ENCODE results near the gene CCDC85C.

The CCDC85C gene

DNA sequence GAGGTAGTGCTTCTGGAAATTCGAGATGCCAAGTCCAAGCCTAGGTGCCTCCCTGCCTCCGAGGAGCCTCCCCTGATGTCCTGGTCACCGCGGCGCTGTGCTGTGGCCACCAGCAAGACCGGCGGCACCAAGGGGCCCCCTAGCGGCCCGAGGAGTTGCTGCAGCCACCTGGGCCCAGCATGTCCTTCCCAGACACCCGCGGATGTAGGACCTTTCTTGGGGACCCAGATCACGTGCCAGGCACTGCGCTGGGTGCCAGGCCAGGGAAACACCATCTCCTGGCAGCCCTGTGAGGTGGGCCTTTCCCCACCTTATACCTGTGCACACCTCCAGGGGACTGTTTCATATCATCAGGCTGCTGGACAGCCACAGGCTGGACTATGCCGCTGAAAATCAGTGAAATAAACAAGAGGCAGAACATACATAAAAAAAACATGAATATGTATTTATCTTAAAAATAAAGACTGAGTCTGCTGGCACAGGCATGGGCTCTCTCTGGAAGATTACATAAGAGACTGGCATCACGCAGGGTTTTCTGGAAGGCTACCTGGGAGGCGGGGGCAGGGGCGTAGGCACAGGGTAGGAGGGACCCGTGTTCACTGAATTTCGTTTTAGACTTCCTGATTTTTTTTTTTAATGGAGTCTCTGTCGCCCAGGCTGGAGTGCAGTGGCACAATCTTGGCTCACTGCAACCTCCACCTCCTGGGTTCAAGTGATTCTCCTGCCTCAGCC is 25.0 kb upstream of the CCDC85C start:
- DNase-seq (ENCODE audit: low spot score) = peak; percentile 82

DNA sequence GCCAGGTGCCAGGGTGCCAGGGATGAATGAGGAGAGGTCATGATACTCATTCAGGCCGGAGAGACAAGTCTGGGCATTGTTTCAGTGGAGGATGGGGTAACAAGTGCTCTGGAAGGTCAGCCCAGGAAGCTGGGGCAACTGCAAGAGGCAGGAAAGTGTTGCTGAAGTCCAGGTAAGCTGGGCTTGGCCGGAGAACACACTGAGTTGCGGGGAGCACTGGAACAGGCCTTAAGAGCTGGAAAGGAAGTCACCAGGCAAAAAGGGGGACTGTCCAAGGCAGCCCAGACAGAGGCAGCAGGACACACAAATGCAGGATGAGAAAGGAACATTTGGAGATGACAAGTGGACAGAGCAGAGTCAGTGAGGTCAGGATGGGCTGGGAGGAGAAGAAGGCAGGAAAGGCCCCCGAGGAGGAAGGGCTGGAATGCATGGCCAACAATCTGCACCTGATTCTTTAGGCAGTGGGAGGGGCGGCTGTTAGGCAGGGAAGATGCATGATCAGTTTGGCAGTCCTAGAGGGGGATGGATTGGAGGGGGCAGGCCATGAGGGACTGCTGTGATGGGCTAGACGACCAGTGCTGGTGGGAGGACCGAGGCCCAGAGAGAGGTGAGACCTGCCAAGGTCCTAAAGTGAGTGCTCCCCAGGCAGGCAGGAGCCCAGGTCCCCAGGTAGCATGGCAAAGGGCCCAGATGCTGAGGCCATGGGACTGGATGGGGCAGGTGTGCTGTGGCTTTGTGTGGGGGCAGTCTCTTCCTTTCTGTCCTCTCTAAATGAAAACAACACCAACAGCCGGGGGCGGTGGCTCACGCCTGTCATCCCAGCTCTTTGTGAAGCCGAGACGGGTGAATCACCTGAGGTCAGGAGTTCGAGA is 23.7 kb upstream of the CCDC85C start:
- no peak for DNase-seq (ENCODE audit: low spot score)

DNA sequence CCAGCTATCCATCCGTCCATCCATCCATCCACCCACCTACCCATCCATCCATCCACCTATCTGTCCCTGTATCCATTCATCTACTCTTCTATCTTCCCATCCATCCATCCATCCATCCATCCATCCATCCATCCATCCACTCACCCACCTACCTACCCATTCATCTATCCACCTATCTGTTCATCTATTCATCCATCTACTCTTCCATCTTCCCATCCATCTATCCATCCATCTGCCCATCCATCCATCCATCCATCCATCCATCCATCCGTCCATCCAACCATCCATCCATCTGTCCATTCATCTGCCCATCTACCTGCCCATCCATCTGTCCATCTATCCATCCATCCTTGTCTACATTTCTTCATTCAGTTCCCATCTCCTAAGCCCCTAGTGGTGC is 23.1 kb upstream of the CCDC85C start:
- DNase-seq (ENCODE audit: low spot score) = no peak

DNA sequence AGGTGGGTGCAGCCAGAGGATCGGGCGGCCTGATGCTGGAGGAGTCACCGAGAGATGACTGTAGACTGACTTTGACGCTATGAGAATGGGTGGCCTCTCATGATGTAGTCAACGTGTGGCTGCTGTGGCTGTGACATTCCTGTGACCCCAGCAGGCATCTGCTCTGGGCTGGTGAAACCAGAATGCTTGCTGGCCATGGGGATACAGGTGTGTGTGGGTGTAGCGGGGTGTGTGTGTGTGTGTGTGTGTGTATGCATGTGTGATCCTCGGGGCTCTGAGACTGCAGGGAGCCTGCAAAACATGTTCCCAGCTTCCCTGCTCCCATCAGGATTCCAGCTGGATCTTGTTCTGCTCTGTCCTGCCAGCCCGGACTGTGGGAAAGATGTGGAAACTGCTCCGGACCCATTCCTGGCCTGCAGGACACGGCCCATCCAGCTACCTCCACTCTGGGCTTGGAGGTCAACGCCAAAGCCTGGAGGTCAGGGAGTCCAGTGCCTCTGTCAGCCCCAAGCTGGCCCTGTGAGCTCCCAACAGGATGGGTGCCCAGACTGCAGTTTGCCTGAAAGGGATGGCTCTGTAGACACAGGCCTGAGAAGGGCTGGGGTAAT is 22.1 kb upstream of the CCDC85C start:
- DNase-seq (ENCODE audit: low spot score) = no peak

DNA sequence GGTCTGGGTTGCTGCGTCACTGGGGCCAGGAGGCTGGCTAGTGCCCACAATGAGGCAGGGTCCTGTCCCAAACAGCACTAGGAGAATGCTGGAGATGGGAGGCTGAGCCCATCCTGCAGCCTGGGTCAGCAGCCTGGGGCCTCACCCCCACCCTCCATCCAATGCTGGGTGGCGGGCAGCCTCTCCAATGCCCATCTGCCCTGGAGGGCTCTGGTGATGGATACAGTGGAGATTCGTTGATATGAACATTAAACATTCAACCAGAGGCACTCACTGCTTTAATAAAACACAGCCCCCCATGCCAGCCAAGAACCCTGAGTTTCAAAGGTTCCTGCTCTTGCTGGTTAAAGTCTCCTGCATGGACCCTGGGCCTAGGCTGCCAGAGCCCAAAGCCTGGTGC is 21.5 kb upstream of the CCDC85C start:
- DNase-seq (ENCODE audit: low spot score) = no peak

DNA sequence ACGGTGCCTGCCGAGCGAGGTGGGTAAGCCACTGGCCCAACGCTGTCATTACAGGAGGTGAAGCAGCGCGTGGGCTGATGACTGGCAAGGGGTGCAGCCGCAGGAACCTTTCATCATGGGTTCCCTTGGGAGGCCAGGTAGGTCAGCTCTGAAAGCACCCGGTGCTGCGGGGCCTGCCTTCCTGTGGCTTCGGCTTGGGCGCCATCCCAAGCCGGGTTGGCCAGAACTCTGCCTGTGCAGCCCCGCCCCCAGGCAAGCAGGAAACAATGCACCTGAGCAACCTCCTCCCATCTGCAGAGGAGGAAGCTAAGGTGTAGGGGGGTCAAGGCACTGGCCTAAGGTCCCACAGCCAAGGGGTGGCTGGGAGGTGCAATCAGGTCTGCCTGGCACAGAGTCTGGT is 21.0 kb upstream of the CCDC85C start:
- DNase-seq (ENCODE audit: low spot score) = no peak

DNA sequence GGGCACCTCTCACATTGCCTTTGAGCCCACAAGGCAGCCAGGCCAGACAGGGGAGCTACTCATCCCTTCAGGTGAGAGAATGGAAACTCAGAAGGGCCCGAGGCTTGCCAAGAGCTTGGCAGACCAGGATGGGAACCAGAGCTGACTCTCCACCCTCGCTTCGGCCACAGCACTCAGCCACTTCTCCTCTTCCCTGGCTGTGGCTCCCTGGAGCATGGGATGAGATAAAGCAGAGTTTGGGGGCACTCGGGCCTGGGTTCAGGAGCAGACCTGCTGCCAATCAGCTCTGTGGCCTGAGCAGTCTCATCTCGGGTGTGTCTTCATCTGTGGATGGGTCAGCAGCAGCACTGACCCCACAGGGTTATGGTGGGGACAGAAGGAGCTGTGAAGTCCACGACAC is 20.0 kb upstream of the CCDC85C start:
- no peak for DNase-seq (ENCODE audit: low spot score)

DNA sequence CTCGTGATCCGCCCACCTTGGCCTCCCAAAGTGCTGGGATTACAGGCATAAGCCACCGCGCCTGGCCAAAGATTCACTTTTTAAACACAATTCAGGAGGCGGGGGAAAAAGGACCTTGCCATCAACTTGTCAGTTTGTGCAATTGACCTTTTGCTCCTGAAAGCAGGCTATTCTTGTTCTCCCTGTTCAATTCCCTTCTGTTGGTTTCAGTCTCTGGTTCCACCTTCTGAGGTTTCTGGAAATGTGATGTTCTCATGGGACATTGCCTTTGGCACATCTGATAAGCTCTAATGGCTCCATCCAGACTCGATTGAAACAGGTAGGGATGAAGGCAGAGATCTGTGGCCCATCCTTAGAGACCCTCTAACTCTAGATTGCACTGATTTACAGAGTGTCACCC is 17.9 kb upstream of the CCDC85C start:
- DNase-seq (ENCODE audit: low spot score) = no peak

DNA sequence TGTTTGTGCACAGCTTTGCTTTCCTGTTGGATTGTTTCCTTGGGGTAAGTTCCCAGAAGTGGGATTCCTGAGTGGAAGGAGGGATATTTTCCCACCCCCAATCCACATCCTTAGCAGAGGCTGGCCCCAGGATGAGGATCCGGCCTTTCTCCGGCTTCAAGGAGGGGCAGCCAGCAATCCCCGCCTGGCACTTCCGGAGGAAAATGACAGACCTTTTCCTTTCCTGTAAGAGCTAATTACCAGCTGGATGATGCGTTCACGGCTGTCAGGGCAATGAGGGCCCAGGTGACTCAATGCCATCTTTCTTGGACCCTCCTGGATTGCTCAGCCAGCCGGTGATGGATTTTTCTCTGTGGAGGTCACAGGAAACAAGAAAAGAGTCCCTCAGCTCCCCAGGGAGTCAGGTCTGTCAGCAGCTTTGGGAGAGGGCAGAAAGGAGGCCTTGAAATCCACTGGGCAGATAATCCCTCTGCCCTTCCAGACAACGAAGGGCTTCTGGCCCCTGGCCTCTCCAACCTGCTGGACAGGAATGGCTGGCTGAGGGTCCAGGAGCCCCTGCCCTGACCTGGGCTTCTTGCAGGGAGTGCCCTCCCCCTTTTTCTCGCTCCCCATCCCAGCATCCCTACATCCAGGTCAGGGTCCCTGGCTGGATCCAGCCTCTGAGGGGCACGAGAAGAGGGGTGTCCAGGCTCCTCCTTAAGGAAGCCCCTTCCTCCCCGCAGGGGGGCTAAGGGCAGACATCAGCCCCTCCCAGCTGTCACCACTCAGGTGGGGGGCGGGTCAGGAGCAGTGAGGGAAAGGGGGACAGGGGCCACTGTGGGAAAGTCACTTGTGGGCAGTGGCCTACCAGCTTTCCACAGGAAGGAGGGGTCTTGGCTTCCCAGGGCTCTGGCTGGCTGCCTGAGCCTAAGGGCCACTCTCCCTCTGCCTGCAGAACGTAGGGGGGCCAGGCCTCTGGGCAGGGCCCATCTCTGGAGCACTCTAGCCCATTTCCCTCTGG is 16.1 kb upstream of the CCDC85C start:
- DNase-seq (ENCODE audit: low spot score) = no peak

DNA sequence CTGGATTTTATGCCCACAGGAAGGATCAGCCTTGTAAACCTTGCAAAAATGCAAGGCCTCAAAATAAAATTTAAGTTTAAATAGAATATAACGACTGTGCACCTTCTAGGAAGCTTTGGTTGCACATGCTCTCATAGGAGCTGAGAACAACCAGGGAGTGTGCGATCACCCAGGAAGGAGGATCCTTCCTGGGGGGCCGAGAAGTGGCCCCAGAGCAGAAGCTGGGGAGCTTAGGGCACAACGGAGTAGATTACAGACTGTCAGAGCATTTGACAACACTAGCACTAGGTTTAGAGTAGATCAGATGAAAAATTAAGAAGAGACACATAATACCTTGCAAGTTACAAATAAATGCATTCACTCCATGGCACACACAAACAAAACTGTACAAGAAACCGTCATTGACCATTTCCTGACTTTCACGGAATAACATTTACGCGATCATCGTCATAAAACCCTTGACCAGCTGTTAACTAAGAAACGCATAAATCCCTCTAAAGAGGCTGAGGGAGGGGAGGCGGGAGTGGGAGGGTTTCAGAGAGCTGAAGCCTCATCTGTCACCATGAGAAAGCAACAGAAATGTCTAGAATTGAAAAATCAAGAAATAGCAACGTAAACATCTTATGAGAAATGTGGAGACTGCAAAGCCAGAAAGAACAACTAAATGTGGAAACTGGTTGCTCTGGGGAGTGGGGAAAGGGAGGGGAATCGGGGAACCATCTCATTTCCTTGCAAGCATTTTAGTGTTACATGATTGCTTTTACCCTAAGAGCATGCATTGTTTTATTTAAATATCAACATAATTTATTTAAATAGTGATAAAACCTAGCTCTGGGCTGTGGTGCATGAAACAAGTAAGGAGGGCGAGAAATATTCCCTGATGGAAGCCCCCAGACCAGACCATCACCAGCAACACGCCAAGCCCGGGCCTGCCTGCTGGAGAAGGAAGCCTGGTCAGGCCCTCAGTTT is 13.1 kb upstream of the CCDC85C start:
- no peak for DNase-seq (ENCODE audit: low spot score)

DNA sequence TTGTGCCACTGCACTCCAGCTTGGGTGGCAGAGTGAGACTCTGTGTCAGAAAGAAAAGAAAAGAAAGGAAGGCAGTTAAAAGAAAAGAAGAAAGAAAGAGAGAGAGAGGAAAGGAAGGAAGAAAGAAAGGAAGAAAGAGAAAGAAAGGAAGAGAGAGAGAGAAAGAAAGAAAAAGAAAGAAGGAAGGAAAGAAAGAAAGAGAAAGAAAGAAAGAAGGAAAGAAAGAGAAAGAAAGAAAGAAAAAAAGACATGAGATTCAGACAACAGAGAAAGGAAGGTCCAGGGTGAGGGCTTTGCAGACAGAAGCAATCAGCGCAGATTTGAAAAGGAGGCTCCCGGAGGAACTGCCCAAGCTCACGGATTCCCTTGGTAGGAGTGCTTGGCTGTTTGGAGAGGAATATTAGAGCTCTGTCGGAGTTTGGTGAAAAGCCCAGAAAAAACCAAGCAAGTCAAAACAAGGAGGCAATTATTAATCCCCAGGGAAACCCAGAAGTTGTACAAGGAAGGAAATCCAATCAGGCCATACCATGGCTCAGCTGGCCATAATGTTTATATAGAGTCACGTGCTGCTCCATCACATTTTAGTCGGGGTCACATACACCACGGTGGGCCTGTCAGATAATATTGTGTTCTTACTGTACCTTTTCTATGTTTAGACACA is 11.6 kb upstream of the CCDC85C start:
- no peak for DNase-seq (ENCODE audit: low spot score)

DNA sequence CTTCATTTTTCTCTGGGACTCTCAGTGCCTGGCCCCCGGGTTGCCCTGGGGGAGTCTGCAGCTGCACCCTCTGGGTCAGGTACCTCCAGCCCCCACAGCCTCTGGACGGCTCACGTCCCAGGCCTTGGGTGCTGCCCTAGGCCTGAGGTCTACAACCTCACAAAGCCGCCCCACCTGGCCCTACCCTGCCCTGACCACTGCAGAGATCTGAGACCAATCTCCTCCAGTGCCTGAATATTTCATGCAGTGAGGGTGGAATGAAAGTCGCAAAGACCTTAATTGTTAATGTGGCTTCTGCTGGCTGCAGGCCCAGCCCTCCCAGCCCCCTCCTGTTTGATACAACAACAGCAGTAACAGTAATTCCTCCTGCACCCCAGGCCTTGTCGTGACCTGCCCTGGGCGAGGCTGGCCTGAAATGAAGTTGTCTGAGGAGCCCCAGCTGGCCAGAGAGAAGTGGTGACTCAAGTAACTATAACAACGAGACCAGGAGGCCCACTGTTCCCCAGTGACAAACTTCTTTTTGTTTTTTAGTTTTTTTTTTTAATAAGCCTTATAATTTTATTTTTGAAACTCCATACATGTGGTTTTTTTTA is 8.8 kb upstream of the CCDC85C start:
- DNase-seq (ENCODE audit: low spot score) = no peak

DNA sequence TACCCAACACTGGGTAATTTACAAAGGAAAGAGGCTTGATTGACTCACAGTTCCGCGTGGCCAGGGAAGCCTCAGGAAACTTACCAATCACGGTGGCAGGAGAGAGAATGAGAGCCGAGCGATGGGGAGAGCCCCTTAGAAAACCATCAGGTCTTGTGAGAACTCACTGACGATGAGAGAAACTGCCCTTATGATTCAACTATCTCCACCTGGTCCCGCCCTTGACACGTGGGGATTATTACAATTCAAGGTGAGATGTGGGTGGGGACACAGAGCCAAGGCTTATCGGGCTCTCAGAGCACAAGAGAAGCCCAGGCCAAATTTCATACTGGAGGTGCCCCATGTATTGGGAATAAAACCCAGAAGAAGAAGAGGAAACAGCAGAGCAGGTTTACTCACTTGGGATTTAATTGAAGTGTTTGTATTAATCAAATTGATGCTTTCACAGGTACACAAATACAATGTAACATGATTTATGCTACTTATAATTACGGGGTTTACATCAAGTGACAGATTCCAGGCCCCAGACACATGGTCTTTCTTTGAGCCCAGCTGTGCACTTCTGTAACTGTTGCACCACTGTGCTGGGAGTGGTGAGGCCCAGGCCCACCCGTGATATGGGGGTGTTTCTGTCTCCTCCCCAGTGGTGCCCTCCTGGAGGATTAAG is 8.2 kb upstream of the CCDC85C start:
- no peak for DNase-seq (ENCODE audit: low spot score)

DNA sequence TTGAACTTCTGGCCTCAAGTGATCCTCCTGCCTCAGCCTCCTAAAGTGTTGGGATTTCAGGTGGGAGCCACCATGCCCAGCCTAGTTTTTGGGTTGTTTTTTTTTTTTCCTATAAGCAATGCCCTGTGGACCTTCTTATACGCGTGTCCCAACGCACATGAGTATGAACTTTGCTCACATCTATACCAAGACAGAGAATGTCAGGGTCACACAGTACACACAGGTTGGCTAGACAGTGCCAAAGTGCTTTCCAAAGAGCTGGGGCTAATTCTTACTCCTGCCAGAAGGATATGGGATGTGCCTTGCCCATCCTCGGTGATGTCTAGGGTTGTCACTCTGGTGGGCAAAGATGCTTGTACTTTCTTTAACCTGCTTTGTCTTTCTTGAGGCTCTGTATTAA is 7.6 kb upstream of the CCDC85C start:
- DNase-seq (ENCODE audit: low spot score) = no peak

DNA sequence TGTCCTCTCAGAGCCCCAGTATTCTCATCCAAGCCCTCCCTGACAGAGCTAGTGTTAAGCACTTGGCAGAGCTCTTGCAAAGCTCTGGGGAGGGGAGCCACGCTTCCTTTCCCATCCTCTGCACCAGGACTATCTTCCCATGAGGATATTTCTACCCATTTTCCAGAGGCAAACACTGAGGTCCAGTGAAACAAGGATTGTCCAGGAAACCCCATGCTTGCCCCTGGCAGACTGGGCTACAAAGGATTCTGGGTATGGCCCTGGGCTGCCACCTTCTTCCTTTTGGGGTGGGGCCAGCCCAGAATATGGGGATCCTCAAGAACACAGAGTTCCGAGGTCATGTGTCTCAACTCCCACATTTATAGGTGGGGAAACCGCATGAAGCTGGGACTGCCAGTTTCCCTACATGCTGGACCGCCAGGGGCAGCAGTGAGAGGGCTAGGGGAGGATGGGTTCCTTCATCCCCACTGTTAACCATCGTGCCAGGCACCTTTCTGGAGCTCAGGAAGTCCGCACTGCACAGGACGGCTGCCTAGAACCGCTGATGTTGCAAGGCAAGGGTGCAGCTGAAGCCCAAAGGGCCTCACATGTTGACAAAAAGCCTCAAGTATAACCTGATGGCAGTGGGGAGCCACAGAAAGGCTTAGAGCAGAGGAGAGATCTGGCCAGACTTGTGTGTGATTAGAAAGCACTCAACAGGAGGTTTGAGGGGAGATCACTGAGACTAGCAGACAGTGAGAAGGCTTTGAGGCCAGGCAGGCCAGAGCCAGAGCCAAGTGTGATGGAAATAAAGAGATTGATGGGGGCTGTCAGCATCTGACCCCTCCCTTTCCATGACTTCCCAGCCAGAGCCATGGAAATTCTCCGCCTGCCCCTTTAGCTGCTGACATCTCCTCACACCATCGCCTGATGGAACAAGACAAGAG is 5.5 kb upstream of the CCDC85C start:
- no peak for DNase-seq (ENCODE audit: low spot score)

DNA sequence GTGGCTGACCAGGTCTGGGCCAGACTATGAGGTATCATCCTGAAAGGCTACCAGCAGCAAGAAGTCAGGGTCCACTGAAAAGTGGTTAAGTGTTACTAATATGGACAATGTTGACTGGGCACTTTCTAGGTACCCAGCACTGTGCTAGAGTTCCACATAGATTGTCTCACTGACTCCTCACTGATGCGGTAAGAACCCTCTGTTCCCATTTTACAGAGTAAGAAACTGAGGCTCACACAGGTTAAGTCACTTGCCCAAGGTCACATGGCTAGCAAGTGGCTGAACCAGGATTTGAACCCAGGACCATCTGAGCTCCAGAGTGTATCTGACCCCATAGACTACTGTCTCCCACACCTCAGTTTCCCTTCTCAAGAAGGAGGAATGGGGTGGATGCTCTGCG is 4.6 kb upstream of the CCDC85C start:
- DNase-seq (ENCODE audit: low spot score) = no peak

DNA sequence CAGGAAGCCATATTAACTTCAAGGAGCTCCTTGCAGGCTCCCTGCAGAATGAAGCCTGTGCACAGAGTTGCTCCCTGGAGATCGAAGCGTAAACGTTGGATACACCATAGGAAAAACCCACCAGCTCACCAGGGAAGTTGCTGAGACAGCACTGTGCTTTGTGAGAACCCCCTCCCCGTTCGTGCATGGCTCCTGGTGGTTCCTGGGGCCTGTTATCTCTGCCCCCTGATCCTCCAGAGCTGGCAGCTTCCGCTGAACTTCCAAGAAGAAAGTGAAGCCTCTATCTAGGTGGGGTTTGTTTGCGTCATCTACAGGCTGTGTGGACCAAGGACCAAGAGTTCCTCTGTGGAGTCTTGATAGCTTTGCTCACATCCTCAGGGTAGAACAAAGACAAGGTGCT is 2.4 kb upstream of the CCDC85C start:
- DNase-seq (ENCODE audit: low spot score) = no peak

All from Ammon's horn (tissue), 1 donor.